ENCODE data around the gene IL32.
"Not testable (repeated sequence)": the region's sequence is repeated elsewhere in the genome, so short reads cannot be mapped to it uniquely, and the experiment has no call there.

Gene IL32

DNA sequence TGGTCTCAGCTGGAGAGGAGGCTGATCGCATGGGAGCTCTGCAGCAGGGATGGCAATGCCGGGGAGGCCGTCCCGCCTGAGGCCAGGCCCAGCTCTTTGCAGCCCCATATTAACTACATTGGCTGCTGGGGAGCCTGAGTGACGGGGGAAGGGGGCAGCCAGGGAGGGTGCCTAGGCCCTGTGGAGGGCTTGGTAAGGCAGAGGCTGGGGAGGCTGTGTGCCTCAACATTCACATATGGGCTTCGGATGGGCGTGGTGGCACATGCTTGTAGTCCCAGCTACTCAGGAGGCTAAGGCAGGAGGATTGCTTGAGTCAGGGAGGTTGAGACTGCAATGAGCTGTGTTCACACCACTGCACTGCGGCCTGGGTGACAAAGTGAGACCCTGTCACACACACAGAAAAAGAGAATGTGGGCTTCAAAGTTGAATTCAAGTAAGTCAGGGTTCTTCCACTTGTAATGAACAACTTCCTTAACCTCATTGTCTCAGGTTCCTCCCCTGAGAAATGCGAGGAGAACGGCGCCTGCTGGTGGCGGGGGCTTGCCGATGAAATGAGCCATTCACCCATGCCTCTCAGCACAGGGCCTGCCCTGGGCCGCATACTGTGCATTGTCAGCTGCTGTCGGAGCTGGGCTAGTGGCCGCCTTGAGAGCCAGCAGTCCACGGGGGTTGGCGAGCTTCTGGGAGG is 7.3 kb downstream of the IL32 start:
- not testable (repeated sequence) for DNase-seq

DNA sequence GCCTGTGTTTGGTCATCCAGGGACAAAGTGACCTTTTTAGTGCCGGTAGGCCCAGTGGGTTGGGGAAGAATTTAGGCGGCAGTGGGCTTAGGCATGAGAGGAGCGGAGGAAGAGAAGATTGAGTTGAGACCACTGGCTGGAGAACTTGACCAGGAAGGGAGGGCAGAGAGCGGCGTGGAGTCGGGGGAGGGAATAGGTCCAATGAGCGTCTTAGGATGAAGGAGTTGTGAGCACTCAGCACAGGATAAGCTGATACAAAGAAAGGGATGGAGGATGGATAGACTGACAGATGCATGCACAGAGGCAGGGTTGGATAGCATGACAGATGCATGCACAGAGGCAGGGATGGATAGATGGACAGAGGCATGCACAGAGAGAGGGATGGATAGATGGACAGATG is 8.0 kb downstream of the IL32 start:
- DNase-seq: no peak

DNA sequence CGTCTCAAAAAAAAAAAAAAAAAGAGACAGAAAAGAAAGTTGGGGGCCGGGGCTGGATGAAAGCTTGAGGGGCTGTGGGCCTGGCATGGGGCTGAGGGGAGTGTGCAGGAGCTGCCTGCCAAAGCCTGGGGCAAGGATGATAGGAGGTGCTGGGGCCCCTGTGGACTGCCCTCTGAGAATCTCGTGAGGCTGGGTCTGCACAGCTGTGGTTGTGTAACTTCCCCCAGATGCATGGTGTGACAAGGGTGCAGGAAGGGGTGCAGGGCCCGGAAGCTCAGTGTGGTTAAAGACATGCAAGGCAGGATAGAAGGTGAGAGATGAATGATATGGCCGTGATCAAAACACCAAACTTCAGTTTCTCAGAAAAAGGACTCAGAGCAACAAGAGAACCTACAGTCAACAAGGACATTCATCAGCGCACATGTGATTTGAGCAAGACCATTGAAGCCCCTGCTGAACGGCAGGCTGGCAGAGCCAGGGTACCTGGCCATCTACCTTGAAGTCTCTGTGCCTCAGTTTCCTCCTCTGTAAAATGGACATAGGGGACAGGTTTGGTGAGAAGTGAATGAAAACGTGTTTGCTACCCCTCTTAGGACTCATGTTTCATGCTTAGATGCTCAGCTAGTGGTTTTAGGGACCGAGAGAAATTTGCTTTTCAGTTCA is 9.6 kb downstream of the IL32 start:
- DNase-seq: peak; percentile 79

DNA sequence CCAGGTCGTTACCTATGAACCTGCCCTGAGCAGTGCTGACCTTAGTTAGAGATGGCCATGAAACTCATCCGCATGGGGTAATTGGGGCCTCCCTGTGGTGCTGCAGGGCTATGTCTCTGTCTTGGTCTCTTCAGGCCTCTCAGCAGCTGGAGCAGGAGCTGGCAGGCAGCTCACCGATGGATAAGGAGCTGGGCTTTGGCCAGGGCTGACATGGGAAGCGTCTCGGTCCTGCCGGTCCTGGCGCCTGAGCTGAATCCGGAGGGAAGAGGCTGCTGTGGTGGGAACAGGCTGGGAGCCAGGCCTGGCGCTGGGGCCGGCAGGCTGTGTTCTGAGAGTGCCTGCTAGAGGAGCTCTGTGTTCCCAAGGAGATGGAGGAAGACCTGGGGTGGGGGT is 10.1 kb downstream of the IL32 start:
- DNase-seq: no peak

GRCh38 chr16:3075946-3076345 is 10.5 kb downstream of the IL32 start:
- not testable (repeated sequence) for DNase-seq

GRCh38 chr16:3076577-3076976 is 11.1 kb downstream of the IL32 start:
- no peak for DNase-seq

DNA sequence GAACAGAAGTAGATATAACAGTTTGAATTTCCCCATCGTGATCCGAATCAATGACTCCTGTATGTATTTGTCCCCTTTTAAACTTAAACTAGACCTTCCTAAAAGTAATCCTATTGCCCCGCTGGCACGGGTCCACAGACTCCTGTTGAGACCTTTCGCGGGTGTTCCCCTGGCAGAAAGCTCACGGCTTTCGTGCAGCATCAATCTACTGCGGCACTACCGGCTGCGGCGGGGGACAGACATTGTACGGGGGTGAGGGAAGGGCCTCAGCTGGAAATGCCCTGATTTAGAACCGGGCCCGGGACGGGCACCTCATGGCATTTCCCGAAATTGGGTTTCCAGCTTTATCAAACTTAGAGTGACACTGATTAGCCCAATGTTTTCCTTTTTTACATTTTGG is 14.6 kb downstream of the IL32 start:
- DNase-seq: no peak

GRCh38 chr16:3081957-3082356 is 16.5 kb downstream of the IL32 start:
- DNase-seq: not testable (repeated sequence)

- not testable (repeated sequence) for DNase-seq
Observed at GRCh38 chr16:3083408-3083807, 18.0 kb downstream of the IL32 start.

DNA sequence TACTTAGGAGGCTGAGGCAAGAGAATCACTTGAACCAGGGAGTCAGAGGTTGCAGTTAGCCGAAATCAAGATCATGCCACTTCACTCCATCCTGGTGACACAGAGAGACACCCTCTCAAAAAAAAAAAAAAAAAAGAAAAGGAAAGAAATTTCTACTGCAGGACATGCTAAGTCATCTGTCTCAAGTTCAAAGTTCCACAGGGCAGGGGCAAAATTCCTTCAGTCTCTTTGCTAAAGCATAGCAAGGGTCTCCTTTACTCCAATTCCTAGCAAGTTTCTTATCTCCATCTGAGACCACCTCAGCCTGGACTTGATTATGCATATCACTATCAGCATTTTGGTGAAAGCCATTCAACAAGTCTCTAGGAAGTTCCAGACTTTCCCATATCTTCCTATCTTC is 19.1 kb downstream of the IL32 start:
- no peak for DNase-seq

- DNase-seq: no peak
Observed at GRCh38 chr16:3084969-3085670, 19.7 kb downstream of the IL32 start.

DNA sequence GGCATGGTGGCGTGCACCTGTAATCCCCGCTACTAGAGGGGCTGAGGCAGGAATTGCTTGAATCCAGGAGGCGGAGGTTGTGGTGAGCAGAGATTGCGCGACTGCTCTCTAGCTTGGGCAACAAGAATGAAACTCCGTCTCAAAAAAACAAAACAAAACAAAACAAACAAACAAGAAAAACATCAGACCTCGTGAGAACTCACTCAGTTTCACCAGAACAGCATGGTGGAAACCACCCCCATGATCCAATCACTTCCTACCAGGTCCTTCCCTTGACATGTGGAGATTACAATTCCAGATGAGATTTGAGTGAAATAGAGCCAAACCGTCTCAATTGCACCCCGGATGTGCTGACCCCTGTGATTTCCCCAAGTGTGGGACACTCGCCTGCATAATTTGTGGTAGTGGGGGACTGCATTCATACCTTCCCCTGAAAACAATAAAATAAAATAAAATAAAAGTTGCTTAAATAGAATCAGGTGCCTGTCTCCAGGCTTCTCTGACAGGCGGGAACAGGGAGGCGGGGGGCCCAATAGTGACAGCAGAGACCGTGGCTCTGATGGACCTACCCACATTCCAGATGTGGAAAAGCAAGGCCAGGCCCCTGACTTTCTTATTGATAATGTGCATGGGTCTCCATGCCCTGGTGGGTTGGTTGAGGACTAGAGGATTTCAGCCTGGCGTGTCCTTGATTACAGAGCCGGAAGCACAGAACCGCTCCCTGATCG is 20.6 kb downstream of the IL32 start:
- DNase-seq: no peak

- DNase-seq: peak; percentile 60
Observed at GRCh38 chr16:3086596-3087242, 21.3 kb downstream of the IL32 start.

GRCh38 chr16:3087243-3088235 is 22.1 kb downstream of the IL32 start:
- peak; percentile 60 for DNase-seq

- no peak for DNase-seq
Observed at GRCh38 chr16:3088450-3088849, 23.0 kb downstream of the IL32 start.

DNA sequence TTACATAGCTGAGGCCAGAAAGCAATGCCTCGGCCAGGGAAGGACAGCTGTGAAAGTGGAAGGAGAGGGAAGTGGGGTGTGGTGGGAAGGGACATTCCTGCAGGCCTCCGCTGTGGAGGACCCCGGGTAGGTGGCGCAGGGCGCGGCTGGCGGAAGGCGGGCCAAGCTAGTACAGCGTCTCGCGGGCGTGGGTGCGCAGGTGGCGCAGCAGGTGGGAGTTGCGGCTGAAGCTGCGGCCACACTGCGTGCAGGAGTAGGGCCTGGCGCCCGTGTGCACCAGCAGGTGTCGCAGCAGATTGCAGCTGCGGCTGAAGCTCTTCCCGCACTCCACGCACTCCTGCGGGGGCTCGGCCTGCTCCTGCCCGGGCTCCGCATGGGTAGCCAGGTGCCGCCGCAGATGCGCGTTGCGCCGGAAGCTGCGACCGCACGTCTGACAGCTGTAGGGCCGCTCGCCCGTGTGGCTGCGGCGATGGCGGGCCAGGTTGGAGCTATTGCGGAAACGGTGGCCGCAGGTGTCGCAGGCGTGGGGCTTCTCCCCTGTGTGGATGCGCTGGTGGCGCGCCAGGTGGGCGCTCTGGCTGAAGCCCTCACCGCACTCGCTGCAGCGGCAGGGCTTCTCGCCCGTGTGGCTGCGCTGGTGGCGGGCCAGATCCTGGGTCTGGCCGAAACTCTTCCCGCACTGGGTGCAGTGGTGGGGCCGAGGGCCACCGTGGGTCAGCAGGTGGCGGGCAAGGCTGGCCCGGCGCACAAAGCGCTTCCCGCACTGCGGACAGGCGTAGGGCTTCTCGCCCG is 23.7 kb downstream of the IL32 start:
- no peak for DNase-seq

GRCh38 chr16:3089717-3090592 is 24.5 kb downstream of the IL32 start:
- DNase-seq: no peak

DNA sequence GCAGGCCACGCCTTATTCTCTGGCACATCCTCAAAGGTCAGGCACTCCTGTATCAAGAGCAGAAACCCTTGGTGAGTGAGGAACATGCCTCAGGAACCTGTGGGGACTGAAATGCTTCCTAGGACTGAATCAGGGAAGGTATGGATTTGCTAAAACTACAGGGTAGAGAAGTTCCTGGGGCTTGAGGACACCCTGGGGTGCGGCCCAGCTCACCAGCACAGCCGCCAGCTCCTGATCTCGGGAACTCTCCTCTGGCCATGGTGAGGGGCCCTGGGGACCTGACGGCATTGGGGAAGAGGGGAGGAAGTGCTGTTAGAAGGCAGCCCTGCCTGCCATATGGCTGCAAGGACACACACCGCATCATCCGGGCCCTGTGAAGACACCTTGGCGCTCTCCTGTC is 26.1 kb downstream of the IL32 start:
- no peak for DNase-seq

DNA sequence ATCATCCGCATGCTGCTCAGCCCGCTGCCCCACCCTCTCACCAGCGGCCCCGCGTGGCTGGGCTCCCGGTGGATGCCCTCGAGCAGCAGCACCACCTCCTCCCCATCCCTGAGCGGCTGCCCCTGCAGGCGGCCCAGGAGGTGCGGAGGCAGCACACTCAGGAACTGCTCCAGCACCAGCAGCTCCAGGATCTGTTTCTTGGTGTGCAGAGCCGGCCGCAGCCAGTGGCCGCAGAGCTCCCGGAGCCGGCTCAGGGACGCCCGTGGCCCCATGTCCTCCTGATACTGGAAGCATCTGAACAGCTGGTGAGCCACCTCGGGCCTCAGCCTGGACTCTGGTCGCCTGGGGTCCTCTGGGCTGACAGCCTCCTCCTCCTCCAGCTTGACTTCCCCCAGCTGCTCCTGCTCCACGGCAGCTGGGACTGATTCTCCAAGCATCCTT is 27.1 kb downstream of the IL32 start:
- no peak for DNase-seq

Data from MV-4-11 (cell line).